Stimulated activated naive CD4-positive, alpha-beta T cell (primary cell): Measurements from ENCODE around the gene THOP1.

Experiments used
- DNase-seq, 6 experiments: peaks; one replicate each; lab custom pipeline; 2025; lab: John Stamatoyannopoulos, UW

The THOP1 gene

DNA sequence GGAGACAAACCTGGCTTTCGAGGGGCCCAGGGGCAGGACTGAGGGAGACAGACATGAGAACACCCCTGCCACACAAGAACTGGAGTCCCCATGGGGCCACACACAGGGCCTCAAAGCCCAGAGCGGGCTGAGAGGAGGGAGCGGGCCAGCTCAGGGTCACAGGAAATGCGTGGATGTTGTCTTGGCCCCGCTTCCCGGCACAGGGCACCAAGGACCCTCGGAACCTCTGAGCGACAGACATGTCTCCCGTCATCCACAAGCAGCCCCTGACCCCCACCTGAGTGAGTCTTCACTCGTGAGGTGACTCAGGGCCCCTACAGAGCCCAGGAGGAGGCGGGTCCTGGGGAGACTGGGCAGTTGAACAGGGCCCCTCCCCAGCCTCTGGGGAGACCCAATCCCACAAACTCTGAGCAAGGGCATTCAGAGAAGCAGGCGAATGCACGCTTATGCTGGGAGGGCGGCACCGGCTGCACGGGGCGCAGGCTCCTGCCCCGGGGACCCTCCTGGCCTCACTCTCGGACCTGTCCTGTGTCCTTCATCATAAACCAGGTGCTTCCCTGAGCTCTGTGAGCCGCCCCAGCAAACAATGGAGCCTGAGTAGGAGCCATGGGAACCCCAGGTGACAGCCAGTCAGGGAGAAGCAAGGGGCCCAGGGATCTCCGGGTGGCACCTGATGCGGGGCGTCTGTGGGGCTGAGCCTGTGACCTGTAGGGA lies 22.4 kb upstream of the THOP1 start:
- no peak for DNase-seq

GRCh38 chr19:2763687-2764086 lies 21.6 kb upstream of the THOP1 start:
- DNase-seq, result no peak

DNA sequence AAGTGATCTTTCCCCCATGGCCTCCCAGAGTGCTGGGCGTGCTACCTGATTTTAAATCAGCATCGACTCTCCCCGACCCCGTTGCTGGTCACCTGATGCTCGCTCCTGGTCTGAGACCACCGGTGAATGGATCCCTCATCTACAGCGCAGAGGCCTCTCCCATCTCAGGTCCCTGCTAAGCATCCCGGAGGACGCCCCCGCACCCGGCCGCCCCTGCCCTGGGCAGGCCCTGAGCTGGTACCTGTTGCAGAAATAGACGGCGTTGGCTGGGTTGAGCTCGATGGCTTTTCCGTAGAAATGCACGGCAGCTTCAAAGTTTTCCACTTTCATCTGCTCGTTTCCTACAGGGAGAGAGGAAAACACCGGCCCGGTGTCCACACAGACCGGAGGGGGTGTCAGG lies 20.4 kb upstream of the THOP1 start:
- no peak for DNase-seq

- no peak for DNase-seq
Observed at GRCh38 chr19:2765376-2765775, 19.9 kb upstream of the THOP1 start.

DNA sequence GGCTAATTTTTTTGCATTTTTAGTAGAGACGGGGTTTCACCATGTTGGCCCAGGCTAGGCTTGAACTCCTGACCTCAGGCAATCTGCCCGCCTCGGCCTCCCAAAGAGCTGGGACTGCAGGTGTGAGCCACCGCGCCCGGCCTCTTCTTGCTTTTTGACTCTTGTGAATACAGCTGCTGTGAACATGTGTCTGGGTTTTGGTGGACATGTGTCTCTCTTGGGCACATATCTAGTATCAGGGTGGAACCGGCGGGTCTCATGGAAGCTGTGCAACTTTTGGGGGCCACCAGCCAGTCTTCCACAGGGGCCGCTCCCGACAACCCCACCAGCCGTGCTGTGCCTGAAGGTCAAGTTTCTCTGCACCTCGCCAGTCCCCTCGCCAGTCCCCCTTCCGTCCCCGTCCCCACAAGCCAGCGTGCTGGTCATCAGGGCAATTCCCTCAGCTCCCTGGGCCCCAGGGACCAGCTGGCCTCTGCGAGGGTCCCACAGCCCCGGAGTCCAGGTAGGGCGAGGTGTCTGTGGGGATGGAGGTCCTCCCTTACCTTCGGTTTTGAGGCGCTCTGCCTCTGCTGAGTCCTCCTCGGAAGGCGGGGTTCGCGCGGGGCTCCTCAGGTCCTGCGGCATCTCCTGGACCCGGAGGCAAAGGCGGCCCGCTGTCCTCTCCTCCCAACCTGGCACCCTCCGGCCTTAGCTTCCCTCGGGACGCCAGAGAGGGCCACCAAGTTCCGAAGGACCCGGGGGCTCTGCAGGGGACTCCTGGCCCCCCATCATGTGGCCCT lies 18.5 kb upstream of the THOP1 start:
- DNase-seq, result no peak

DNA sequence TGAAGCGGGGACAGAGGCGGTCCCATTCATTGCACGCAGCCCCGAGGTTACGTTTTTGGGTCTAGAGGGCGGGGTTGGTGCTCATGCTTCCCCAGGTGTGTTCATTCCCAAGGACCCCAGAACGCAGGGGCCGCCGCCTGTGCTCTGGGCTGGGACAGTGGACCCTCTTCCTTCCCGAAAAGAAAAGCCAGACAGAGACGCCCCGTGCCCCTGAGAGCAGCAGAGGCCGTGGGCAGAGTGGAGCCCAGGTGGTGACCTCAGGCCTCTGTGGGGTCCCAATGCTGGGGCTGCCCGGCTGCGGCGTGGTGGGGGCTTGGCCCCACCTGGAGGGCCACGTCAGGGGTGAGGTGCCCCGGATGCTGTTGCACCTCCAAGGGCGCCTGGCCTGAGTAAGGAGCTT lies 17.6 kb upstream of the THOP1 start:
- no peak for DNase-seq

- DNase-seq, result no peak
Observed at GRCh38 chr19:2768365-2769132, 16.8 kb upstream of the THOP1 start.

DNA sequence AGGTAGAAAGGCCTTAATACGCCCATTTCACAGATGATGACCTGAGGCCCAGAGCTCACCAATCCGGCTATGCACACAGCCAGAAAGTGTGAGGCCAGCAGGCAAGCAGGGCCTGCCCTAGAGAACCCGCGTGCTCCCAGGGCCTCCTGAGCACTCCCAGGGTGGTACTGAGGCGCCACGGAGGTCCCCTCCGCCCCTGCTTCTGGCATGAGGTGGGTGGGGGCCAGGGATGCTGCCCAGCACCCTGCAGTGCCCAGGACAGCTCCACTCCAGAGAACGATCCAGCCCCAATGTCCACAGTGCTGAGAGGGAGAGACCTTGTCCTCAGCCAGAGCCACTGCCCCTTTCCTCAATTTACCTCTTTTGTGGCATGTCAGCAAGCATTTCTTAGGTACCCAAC lies 16.1 kb upstream of the THOP1 start:
- DNase-seq, result no peak

DNA sequence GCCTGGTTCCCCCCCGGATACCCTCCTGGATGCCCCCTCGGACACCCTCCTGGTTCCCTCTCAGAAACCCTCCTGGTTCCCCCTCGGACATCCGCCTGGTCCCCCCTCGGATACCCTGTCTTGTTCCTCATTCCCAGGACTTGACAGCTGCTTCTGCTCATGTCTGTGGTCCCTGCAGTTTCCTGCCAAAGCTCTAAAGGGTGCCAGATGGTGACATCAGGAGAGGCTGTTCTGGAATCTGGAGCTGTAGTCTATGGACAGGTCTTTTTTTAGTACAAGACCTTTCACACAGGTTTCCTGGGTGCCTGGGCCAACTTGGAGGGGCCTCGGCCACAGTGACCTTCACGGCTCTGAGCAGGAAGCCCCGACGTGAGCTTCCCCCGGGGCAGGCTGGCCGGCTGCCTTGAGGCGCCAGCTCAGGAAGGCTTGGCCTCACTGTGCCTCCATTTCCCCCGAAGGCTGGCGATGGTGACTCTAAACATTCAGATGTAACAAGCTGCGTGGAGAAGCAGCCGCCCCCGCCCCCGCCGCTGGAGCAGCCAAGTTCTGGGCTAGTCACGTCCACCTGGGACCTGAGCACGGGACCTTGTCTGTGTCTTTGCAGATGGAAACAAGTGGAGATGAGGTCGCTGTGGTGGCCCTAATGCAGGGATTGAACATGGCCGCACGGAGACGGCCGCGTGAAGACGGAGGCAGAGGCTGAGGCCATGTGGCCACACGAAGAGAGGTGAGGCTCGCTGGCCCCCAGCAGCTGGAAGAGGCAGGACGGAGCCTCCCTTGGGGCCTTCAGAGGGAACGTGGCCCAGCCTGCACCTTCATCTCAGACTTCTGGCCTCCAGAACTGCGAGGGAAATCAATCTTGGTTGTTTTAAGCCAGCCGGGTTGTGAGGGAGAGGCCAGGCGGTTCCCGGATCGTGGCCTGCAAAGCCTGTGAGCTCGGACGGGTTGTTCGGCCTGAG lies 15.0 kb upstream of the THOP1 start:
- no peak for DNase-seq

DNA sequence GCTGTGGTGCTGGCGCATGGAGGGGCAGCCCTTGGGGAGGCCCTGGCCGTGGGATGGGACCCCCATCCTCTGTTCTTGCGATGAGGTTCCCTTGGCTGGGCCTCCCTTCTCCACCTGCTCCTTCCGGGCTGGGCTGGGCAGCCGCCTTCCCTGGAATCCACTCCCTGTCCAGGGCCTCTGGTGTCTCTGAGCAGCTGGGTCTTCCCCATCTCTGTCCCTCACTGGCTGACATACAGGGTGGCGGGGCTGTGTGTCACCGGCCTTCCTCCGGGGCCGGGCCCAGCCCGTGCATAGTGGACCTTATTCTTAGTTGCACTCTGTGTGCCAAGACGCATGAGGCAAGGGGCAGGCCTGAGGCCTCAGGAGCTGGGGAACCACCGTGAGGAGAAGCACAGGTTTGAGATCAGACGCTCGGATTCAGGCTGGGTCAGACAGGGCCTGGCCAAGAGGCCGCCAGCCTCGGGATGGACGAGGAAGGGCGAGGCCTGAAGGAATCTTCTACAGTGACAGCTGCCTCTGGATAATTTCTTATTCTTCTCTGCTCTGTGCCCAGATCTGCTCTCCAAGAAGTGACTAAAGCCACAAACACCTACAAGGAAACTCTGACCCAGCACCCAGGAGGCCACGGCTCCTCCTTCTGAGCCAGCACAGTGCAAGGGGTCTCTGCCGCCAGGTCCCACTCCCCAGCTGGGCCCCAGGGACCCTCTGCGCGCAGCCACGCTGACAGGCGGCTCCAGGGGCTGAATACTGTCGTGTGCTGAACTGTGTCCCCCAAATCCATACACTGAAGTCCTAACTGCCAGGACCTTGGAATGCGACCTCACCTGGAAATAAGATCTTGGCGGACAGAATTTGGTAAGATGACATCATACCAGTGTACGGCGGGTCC lies 13.3 kb upstream of the THOP1 start:
- DNase-seq, result no peak

DNA sequence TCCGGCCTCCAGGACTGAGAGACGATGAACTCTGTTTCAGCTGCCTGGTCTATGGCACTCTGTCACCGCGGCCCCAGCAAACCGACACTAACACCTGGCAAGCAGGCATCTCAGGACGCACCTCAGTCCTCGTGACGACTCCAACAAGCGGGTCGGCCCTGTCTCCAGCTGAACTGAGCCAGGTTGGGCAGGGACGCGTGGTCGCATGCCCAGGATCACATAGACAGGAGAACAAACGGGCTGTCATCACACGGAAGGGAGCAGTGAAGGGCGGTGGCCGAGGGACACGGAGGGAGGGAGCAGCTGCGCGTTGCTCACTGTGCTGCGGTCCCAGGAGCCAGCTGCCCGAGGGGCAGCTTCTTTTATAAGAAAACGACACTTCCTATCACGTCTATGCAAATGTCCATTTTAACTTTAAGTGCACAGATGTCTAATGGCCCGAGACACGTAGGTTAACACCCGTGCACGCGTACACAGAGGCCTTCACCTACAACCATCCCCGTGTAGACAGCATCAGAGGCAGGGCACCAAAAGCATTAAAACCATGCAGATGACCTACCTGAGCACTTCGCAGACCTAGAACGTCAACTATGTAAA lies 11.1 kb upstream of the THOP1 start:
- no peak for DNase-seq

- no peak for DNase-seq
Observed at GRCh38 chr19:2774953-2775555, 10.2 kb upstream of the THOP1 start.

GRCh38 chr19:2775556-2776430 lies 9.5 kb upstream of the THOP1 start:
- DNase-seq, result peak; percentile 33 to 62 (median 44)

DNA sequence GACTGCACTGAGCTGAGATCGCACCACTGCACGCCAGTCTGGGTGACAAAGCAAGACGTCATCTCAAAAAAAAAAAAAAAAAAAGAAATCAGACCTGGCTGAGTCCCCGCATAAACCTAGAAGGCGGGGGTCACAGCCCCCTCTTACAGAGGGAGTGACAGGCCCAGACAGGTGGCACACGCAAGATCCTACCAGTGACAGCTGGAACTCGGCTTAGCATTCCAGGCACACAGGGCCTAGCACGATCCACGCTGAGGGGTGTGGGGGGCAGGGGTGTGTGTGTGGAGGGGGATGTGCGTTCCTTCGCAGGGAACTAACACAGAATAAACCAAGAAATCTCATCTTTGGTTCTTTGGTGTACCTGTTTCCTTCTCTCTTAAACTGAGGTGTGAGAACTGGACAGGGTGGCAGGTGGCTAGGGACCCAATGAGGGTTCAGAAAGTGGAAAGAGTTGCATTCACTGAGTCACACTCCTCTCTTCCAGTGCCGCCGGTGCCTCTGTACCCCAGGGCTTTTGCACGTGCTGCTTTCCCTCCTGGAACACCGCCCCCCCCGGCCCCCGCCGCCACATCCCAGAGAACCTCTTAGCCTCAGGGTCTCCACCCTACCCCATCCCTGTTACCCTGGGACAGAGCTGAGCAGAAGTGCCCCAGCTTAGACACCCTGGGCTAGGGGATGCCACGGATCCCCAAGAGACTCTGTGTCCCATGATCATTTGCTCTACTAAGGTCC lies 7.2 kb upstream of the THOP1 start:
- no peak for DNase-seq

GRCh38 chr19:2779121-2779740 lies 6.1 kb upstream of the THOP1 start:
- no peak for DNase-seq

- no peak for DNase-seq
Observed at GRCh38 chr19:2780284-2780683, 5.0 kb upstream of the THOP1 start.

- DNase-seq, result no peak
Observed at GRCh38 chr19:2782329-2782935, 2.9 kb upstream of the THOP1 start.
